Measurements from ENCODE around the gene MTHFR.

MTHFR gene

DNA sequence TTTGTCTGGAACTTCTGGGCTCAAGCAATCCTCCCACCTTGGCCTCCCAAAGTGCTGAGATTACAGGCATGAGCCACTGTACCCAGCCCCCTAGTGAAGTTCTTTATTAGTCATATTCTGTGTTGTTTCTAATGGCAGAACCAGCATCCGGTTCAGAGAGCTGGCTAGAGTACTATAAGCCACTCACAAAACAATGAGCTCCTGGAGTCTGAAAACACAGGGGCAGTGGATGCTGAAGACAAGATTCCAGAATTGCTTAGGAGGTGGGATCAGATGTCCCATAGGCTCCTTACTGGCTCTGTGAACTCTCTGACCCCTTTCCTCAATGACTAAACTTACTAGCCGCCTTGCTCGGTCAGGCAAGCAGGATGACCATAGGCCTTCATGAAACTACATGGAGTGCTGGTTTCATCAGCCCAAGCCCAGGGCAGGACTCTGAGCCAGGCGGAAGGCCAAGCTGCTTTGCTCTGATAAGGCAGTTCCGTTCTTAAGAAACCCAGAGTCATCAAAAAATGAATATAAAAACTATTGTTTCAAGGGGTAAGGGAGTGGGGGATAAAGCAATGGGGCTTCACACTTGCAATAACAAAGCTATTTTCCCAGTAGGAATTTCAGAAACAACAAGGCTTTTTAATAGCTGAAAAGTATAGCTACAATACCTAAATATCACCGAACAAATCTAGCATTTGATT lies 8.1 kb downstream of the MTHFR start:
- DNase-seq (ENCODE audit: low read depth, low spot score) = peak; percentile 31
- in situ Hi-C loops (cut with HindIII; ENCODE audit: low sequenced_read_pairs) = no loop called here

DNA sequence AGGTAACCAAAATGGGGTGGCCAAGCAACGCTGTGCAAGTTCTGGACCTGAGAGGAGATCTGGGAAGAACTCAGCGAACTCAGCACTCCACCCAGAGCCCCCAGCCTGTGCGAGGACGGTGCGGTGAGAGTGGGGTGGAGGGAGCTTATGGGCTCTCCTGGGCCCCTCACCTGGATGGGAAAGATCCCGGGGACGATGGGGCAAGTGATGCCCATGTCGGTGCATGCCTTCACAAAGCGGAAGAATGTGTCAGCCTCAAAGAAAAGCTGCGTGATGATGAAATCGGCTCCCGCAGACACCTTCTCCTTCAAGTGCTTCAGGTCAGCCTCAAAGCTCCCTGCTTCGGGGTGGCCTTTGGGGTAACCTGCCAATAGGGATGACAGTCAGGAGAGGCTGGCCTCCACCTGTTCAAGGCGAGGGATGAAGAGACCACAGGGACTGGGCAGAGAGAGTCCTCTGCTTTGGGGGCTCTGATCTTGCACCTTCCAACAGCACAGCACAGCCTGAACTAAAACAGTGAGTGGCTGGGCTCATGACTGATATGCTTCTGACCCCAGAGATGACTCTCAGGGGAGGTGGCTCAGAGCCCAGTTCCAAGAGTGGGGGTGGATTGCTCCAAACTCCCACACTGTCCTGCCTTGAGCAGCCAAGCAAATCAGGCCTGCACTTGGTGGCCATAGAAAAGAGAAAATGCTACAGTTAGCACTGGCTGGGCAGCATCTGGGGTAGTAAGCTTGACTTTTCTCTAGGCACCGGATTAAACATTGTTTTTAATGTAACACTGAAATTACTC lies 9.5 kb downstream of the MTHFR start:
- in situ Hi-C loops (cut with HindIII; ENCODE audit: low sequenced_read_pairs) = no loop called here
- H3K4me3 ChIP-seq (ENCODE audit: low read depth, low read length) = no peak overlapping the region
- no peak for DNase-seq (ENCODE audit: low read depth, low spot score)
- TF ChIP-seq, protein P1, sequence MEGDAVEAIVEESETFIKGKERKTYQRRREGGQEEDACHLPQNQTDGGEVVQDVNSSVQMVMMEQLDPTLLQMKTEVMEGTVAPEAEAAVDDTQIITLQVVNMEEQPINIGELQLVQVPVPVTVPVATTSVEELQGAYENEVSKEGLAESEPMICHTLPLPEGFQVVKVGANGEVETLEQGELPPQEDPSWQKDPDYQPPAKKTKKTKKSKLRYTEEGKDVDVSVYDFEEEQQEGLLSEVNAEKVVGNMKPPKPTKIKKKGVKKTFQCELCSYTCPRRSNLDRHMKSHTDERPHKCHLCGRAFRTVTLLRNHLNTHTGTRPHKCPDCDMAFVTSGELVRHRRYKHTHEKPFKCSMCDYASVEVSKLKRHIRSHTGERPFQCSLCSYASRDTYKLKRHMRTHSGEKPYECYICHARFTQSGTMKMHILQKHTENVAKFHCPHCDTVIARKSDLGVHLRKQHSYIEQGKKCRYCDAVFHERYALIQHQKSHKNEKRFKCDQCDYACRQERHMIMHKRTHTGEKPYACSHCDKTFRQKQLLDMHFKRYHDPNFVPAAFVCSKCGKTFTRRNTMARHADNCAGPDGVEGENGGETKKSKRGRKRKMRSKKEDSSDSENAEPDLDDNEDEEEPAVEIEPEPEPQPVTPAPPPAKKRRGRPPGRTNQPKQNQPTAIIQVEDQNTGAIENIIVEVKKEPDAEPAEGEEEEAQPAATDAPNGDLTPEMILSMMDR (IDR thresholded peaks at IDR 0.05; ENCODE audit: low read depth, low read length) = no peak

More for the DNA sequence above, 8.1 kb downstream of the MTHFR start:
- TF ChIP-seq, protein P1 (IDR thresholded peaks at IDR 0.05; ENCODE audit: low read depth, low read length) = no peak
- no peak overlapping the region for H3K4me3 ChIP-seq (ENCODE audit: low read depth, low read length)

DNA sequence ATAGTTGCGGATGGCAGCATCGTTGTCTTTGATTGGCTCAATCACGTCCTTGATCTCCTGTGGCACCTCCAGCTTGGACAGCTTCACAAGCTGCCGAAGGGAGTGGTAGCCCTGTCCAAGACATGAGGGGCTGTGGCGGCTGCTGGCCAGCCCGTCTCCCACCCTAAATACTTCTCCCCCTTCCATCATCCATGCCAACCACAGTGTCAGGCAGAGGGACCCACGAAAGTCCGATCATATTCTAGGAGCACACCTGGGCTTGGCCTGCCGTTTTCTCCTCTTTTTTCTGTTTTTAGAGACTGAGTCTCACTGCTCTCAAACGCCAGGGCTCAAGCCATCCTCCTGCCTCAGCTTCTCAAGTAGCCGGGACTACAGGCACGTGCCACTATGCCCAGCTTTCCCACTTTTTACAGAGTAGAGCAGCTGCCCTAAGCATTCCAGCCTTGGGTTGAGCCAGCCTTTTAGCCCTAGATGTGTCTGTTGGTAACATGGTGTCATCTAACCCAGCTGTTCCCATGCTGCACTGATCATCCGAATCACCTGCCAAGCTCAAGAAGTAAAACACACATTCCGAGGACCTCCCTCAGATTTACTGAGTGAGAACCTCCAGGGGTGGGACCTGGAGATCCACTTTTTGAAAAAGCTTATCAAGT lies 10.4 kb downstream of the MTHFR start:
- TF ChIP-seq, protein P1 (IDR thresholded peaks at IDR 0.05; ENCODE audit: low read depth, low read length) = no peak
- in situ Hi-C loops (cut with HindIII; ENCODE audit: low sequenced_read_pairs) = no loop called here

DNA sequence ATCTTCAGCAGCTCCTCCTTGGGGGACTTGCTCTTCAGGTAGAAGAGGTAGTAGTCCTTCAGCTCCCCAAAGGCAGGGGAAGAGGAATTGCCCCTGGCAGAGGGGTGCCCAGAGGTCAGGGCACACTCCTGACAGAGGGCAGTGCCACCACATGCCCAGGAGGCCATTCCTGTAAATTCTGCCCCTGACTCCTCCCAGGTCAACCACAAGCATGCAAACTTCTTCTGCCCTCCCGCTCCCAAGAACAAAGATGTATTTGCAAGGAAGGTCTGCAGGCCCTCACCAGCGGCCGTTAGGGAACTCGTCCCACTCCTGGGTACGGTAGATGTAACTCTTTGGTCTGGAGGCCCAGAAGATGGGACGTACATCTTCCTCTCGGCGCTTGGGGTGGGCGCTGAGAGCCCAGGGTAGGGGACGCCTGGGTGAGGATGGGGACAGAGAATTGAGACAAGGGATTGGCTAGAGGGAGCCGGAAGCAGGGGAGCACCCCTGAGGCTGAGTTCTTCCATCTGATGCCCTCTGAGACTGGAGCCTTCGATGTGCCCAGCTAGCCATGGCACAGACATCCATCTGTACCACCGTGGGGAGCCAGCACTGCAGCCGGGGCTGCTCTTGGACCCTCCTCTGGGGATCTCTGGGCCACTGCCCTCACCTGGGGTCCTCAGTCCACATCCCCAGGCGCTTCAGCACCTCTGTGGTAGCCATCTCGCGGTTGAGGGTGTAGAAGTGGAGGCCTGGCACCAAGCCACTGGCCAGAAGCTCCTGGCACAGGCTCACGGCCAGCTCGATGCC lies 11.1 kb downstream of the MTHFR start:
- no peak overlapping the region for H3K4me3 ChIP-seq (ENCODE audit: low read depth, low read length)
- DNase-seq (ENCODE audit: low read depth, low spot score) = no peak
- in situ Hi-C loops (cut with HindIII; ENCODE audit: low sequenced_read_pairs) = no loop called here
- TF ChIP-seq, protein P1 (IDR thresholded peaks at IDR 0.05; ENCODE audit: low read depth, low read length) = no peak

More for the DNA sequence above, 10.4 kb downstream of the MTHFR start:
- H3K4me3 ChIP-seq (ENCODE audit: low read depth, low read length) = no peak overlapping the region
- DNase-seq (ENCODE audit: low read depth, low spot score) = no peak

DNA sequence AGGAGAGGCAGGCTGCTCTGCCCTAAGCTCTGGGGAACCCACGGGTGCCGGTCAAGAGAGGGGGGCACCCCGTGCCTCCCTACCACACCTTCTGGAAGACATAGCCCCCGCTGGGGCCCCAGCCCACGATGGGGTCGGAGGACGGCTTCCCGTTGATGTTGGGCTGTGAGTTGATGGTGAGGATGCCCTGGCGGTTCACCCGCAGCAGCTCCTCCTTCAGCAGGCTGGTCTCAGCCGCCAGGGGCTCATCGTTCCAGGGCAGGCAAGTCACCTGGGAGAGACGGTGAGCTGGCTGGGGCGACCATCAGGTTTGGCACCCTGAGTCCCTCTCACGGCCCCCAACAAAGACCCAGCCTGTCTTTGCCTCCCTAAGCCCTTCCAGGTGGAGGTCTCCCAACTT lies 11.9 kb downstream of the MTHFR start:
- TF ChIP-seq, protein P1 (IDR thresholded peaks at IDR 0.05; ENCODE audit: low read depth, low read length) = no peak
- no peak overlapping the region for H3K4me3 ChIP-seq (ENCODE audit: low read depth, low read length)
- no peak for DNase-seq (ENCODE audit: low read depth, low spot score)
- in situ Hi-C loops (cut with HindIII; ENCODE audit: low sequenced_read_pairs) = no loop called here

DNA sequence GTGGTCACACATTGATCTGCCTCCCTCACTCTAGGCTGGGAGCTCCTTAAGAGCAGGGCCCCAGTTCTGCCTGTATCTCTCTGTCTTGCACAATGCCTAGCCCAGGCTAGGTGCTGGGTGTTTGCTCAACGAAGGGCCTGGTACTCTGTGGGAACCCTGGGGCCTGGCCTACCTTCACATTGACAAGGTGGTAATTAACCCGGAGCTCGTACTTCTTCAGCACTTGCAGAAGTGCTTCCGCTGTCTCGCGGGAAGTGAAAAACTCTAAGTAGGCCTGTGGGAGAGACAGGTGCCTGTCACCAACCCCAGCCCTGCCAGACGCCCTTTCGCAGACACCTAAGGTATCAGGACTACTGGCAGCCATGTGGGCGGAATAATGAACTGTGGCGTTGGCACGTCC lies 13.7 kb downstream of the MTHFR start:
- H3K4me3 ChIP-seq (ENCODE audit: low read depth, low read length) = no peak overlapping the region
- no peak for DNase-seq (ENCODE audit: low read depth, low spot score)
- TF ChIP-seq, protein P1 (IDR thresholded peaks at IDR 0.05; ENCODE audit: low read depth, low read length) = no peak
- in situ Hi-C loops (cut with HindIII; ENCODE audit: low sequenced_read_pairs) = no loop called here

Data from astrocyte of the spinal cord (primary cell).